ENCODE results near the gene RNH1.

RNH1 gene

DNA sequence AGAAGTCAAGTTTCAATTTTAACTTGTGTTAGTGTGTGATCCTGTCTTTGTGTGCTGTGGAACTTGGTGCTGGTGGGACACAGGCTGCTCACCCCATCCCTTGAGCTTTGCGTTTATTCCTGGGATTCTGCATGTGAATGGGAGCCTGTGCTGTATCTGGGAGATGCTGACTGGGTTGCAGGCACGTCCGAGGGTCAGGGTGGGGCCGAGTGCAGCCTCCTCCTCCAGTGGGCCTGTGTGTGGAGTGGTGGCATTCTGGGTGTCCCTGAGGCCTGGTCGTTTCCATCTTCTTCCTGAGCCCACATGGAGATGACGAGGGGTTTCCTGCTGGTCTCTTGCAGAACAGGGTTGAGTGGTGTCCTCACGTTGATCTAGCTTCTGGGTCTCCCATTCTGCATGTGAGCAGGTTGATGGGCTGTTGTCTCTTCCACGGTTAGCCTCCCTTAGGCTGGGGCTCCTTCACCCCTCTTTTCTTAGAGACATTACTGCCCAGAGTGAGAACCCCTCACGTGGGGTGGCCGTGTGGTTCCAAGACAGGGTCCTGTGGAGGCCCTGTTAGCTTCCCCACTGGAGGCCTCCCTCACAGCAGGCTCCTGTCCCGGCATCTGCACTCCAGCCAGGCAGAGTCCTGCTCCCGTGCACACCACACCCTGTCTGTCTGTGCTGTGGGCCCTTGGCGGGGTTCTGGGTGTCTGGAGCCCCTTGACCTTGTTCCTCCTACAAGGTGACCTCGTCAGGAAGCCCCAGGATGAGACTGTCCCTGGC lies 52.1 kb downstream of the RNH1 start:
- DNase-seq, result no peak

DNA sequence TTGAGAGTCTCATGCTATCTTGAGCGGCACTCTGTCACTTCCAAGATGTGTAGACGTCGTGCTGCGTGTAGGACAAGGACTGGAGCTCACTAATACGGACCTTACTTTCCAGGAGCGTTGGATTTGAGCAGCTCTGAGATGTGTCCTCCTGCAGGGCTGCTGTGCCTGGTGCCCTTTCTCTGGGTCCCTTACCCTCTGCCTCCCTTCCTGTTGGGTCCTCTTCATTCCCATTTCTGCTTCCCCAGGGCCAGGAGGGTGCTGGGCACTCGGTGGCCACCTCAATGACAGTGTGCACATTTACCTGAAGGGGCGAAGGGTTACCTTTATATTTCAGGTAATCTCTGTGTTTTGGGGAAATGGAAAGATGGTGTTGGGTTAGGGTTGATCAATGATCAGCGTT lies 53.0 kb downstream of the RNH1 start:
- DNase-seq, result no peak

DNA sequence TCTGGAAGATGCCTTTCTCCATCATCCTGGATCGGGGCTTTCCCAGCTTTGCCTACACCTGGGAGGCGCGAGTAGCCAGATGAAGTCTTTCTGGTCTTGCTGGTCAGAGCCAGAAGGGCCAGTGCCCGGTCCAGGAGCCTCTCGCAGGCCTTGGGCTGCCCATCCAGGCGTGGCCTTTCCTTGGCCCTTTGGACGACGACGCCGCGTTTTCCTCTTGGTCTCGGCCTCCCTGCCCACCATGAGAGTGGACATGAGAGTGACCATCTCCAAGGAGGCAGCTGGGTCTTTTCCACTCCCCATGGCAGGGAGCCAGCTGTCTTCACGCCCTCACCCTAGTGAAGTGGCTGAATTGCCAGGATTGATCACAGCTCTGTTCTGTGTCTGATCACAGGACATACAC lies 53.5 kb downstream of the RNH1 start:
- no peak for DNase-seq

DNA sequence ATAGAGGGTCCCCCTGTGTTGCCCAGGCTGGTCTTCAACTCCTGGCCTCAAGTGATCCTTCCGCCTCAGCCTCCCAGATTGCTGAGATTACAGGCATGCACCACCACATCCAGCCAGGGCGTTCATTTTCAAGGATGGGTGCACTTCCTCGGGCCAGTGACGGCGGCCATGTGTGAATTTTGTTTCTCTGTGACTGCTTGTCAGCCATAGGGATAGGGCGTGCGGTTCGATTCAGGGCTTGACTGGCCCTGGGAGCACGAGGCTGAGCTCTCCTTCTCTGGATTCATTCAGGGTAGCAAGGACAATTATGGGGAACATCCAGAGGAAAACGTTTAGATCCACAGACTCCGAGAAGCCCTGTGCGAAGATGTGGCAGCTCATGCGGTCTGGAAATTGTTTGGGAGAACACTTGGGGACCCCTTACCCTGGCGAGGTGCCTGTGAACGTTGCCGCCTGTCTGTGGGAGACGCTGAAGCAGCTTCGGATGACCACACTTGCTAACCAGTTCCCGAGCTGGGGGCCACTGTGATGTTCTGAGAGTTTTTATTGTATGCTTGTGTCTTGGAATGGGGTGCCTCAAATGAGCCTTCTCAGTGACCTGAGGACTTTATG lies 54.0 kb downstream of the RNH1 start:
- no peak for DNase-seq

DNA sequence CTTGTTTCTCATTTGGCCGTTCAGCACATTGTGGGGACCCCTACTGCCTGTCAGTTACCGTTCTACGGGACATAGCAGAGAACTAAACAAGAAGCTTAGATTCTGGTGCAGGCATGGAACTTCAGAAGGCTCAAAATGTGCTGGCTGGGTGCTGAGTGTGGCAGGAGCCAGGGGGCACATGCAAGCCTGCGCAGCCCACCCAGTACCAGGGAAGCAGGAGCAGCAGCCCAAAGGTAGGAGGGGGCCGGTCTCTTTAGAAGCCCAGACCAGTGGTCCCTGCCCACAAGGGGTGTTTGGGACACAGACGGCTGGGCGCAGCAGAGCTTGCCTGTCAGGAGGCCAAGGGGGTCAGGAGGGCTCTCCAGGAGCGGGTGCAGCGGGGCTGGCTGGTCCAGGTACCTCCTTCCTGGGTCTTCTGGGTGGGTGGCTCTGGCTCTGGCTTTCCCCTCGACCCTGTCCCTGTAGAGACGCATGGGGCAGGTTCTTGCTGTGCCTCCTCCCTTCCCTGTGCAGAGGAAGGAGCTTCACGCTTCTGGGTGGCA lies 54.8 kb downstream of the RNH1 start:
- no peak for DNase-seq

DNA sequence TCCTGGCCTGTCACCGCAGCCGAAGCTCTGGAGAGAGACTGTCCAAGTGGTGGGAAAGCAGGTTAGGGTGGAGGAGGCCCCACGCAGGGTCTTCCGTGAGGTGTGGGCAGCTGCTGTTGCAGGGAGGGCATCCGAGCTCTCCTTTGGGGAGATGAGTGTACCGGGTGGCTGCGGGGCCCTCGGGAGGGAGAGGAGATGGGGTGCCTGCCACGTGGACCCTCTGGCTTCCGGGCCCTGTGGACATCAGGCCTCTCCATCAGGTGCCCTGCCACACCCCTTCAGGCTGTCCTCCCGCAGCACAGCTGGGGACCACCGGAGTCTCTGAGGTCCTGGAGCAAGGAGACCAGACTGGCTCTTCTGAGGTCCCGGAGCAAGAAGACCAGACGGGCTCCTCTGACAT lies 55.3 kb downstream of the RNH1 start:
- no peak for DNase-seq

DNA sequence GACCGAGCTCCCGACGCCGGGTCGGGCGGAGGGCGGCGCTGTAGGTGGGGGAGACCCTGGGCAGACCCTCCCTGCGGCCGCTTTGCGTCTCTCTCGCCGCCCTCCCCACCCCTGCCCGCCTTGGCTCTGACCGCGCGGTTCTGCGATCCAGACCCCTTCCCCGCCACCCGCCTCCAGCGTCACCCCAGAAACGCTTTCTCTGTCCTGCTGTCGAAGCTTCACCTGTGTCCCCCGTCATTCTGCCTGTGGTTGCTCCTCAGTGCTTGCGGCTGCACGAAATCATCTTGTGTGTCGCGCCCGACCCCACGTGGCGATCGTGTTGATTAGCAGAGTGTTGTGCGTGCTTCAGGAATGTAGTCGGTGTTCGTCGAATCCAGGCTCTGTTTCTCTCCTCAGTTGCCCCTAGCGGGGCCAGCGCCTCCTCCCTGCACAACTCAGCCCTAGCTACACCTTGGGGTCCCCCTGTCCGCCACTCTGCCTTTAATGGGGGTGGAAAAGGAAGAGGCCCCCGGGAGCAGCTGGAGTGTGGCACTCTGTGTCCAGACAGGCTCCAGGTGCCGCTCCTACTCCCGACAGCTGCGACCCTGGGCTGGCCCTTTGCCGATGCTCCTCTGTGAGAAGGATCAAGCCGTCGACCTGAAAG lies 56.1 kb downstream of the RNH1 start:
- DNase-seq, result peak; percentile 32 to 62

DNA sequence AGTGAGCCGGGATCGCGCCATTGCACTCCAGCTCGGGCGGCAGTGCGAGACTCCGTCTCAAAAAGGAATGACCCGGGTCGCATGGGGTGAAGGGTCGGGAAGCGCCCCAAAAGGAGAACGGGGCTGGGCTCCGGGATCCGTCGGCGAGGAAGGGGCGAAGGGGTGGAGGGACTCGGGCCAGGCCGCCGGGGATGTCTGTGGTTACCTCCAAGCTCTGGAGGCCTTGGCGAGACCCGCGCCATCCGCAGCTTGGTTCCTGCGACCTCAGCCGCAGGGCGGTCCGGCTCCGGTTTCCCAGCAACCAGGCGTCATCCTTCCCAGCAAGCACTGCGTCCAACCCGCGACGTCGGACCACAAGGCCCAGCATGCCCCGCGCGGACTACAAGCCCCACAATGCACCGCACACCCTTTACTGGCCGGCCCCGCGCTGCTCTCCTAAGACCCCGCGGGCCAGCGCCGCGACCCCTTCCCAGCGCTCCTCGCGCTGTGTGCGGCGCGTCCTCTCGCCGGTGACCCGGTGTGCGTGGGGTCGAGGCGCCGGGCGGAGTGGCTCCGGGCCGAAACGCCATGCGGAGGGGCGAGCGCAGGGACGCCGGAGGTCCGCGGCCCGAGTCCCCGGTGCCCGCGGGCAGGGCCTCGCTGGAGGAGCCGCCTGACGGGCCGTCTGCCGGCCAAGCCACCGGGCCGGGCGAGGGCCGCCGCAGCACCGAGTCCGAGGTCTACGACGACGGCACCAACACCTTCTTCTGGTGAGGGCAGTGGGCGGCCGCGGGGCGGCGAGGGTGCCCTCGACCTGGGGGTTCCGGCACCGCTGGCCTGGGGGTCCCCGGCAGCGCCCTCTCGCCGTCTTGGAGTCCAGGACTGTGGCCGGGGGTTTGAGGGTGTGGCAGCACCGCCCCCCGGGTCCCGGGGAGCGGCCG lies 56.9 kb downstream of the RNH1 start, which contains the start of gene PTDSS2:
Gene PTDSS2 (plus strand): TSS at position 391 of the 920 bp plus-strand sequence. CDS start 177 bp downstream, at position 568.
- DNase-seq, result peak; percentile 90 to 95

DNA sequence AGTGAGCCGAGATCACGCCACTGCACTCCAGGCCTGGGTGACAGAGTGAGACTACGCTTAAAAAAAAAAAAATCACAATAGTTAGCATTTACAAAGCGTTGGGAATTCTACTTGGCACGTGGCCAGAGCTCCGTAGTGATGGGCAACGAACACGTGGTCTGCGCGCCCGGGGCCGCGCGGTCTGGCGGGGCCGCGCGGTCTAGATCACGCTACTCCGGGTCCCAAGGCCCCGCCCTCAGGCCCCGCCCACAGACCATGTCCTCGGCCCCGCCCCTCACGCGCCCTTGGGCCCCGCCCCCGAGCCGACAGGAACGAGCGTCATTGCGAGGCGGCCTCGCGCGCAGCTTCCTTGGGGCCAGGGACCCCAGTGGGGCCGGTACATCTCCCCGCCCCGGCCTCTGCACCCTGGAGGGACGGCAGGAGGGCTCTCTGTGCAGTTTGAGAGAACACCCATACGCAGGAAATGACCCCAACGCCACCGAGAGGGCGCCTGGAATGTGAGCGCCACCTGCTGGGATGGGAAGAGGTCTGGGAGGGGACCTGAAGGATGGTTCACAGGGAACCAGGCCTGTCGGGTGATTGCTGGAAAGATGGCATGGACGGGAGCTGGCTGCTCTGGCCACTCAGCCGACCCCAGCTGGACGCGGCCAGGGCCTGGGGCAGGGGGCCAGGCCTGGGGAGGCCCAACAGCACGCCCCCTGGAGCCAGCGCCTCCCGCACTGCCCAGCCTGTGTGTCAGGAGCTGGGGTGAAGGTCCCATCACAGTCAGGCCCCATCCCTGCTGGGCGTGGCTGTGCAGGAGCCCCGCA lies 58.9 kb downstream of the RNH1 start:
- peak; percentile 89 to 91 for DNase-seq

DNA sequence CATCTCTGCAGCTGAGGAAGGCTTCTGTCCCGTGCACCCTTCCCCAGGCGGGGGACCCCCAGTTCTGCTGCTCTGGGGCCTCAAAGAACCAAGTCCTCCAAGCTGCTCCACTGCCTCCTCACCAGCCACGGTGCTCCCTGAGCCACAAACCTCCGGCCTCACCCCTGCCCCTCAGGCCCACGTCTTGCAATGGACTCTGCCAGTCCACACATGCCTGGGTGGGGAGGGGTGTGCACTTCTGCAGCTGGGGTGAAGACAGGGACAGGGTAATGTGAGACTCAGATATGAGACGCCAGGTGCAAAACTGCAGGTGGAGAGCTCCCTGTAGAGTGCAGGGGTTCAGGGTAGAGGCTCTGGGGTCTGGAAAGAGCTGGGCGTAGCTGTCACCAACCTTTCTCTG lies 60.2 kb downstream of the RNH1 start:
- DNase-seq, result peak in 1 of 2 experiments; percentile 54

DNA sequence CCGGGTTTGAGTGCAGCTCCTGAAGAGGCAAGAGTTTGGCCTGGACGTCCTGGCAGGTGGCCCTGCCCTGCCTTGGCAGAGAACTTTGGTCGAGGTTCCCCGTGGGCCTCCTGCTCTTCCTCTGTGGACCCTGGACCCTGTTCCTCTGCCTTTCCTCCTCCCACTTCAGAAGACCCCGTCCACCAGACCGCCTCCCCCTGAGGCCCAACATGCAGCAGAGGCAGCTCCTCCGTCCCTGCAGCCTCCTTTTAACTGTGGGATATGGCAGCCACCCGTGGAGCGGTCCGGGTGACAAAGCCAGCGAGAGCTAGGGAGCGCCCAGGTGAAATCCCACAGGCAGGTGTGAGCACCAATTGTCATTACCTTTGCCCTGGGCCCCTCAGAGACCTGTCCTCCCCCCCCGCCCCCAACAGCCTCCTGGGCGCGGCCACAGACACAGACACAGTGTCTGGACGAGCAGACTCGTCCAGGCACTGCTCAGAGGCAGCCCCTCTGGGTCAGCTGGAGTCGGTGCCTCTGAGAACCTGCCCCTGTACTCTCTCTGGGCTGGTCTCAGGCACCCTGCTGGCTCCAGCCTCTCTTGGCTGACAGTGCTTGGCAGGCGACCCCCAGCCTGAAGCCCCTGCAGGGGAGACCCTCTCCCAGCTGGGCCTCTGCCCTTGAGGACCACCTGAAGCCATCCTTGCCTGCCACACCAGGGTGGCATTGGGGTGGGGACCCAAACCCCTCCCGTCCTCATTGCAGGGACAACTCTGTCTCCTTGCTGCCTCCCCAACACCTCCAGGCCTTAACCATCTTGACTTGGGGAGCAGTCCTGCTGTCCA lies 61.1 kb downstream of the RNH1 start:
- DNase-seq, result no peak

All from NCI-H2081 (cell line).